Measurements from ENCODE around the gene GSTA5. TPM values are rescaled to one million over a fixed set of nuclear protein-coding genes. Genes with fewer than 3 reads are reported as not detected.
A peak's percentile ranks its signal among the peaks of the same experiment; 100 is the strongest.
"Not testable (repeated sequence)": the region's sequence is repeated elsewhere in the genome, so short reads cannot be mapped to it uniquely, and the experiment has no call there.

Gene GSTA5
- total RNA-seq, 4 donors from 2014 or later: not detected

DNA sequence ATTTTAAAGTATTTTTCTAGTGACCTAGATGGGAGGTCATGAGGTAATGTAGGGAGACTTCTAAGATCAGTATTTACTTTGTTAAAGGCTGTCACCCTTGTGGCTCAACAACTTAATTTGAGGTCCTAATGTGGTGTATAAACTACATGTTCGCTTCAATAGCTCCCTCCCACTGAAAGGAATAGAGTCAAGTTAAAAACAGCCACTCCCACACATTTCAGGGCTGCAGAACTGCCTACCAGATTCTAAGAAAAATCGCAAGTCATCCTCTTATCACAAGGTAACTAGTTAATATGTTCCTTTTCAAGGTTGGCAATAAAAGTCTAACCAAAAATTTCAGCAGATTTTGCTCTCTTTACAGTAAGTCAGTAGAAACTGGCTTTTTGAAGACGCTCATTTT, 52.1 kb downstream of the GSTA5 start:
- DNase-seq: no peak
- 42 to 55% methylated on average over 2 to 3 of the region's 3 CpGs for WGBS, 2 donors (ENCODE audit: low coverage in 1 of 2)
- TF ChIP-seq POLR2A (IDR thresholded peaks at IDR 0.05) (no peak), POLR2AphosphoS5 (IDR thresholded peaks at IDR 0.05) (no peak), EP300 (IDR thresholded peaks at IDR 0.05; ENCODE audit: low read depth) (no peak)
- TF ChIP-seq, protein P1, sequence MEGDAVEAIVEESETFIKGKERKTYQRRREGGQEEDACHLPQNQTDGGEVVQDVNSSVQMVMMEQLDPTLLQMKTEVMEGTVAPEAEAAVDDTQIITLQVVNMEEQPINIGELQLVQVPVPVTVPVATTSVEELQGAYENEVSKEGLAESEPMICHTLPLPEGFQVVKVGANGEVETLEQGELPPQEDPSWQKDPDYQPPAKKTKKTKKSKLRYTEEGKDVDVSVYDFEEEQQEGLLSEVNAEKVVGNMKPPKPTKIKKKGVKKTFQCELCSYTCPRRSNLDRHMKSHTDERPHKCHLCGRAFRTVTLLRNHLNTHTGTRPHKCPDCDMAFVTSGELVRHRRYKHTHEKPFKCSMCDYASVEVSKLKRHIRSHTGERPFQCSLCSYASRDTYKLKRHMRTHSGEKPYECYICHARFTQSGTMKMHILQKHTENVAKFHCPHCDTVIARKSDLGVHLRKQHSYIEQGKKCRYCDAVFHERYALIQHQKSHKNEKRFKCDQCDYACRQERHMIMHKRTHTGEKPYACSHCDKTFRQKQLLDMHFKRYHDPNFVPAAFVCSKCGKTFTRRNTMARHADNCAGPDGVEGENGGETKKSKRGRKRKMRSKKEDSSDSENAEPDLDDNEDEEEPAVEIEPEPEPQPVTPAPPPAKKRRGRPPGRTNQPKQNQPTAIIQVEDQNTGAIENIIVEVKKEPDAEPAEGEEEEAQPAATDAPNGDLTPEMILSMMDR (IDR thresholded peaks at IDR 0.05): no peak
- no peaks in the 10 kb centered on the region for H3K36me3 ChIP-seq
- H3K9me3 ChIP-seq: no peaks in the 10 kb centered on the region
- in situ Hi-C loops (cut with MboI; ENCODE audit: low pct_ligation_motif_present in 1 of 4, low pct_unique_long_range_greater_than_20kb in 1 of 4, low sequenced_read_pairs in 3 of 4): loop anchor here in 2 of 4 donors (5.0 kb wide), 1 partner anchor 39 kb away; no protein-coding TSS in a partner anchor
- no peak overlapping the region for H3K4me3 ChIP-seq
- intact Hi-C loops (cut with DNase I; ENCODE audit: low total_unique reads): no loop called here
- H3K4me1 ChIP-seq: no peaks in the 10 kb centered on the region
- no peaks in the 10 kb centered on the region for H3K27me3 ChIP-seq
- peak overlapping the region in 1 of 4 donors; percentile 20 for H3K27ac ChIP-seq

DNA sequence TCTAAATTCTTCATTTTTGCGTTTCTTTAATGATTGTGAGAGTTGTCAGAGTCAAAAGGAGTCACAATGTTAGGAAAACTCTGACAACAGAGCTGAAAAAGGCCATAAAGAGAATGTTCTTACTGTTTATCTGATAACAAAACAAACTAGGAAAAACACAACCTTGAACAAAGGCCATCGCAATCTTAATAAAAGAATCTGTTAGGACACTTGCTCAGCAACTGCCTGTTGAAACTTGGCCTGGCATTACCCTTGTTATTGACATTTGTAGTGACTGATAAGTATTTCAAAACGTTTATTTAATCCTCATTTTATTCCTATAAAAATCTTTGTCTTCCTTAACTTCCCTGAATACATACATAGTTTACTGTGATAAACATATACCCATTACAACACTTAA, 52.7 kb downstream of the GSTA5 start:
- intact Hi-C loops (cut with DNase I; ENCODE audit: low total_unique reads): loop anchor here (2.0 kb wide), 1 partner anchor 39 kb away; no protein-coding TSS in a partner anchor
- Histone ChIP-seq H3K4me1 (peaks cover 0 to 1% (median 0%) of the 10 kb centered on the region in 4 donors), H3K36me3 (no peaks in the 10 kb centered on the region), H3K27ac (peak overlapping the region in 1 of 4 donors; percentile 20), H3K4me3 (no peak overlapping the region), H3K27me3 (no peaks in the 10 kb centered on the region), H3K9me3 (no peaks in the 10 kb centered on the region)
- in situ Hi-C loops (cut with MboI; ENCODE audit: low pct_ligation_motif_present in 1 of 4, low pct_unique_long_range_greater_than_20kb in 1 of 4, low sequenced_read_pairs in 3 of 4): loop anchor here in 2 of 4 donors (5.0 kb wide), 1 partner anchor 39 kb away; no protein-coding TSS in a partner anchor
- 38 to 40% methylated on average over 3 of the region's 3 CpGs for WGBS, 2 donors (ENCODE audit: low coverage in 1 of 2)
- no peak for DNase-seq
- no peak for TF ChIP-seq POLR2AphosphoS5 (IDR thresholded peaks at IDR 0.05)
- no peak for TF ChIP-seq EP300 (IDR thresholded peaks at IDR 0.05; ENCODE audit: low read depth)
- TF ChIP-seq, protein P1 (IDR thresholded peaks at IDR 0.05): no peak
- TF ChIP-seq POLR2A (IDR thresholded peaks at IDR 0.05): no peak

GRCh38 chr6:52786249-52786956, 54.2 kb downstream of the GSTA5 start:
- no peak overlapping the region for H3K4me3 ChIP-seq
- in situ Hi-C loops (cut with MboI; ENCODE audit: low pct_ligation_motif_present in 1 of 4, low pct_unique_long_range_greater_than_20kb in 1 of 4, low sequenced_read_pairs in 3 of 4): loop anchor here in 2 of 4 donors (5.0 kb wide), 1 partner anchor 41 kb away; no protein-coding TSS in a partner anchor
- TF ChIP-seq, protein P1 (IDR thresholded peaks at IDR 0.05): no peak
- no peak for TF ChIP-seq POLR2A (IDR thresholded peaks at IDR 0.05)
- TF ChIP-seq POLR2AphosphoS5 (IDR thresholded peaks at IDR 0.05): no peak
- no peak for TF ChIP-seq EP300 (IDR thresholded peaks at IDR 0.05; ENCODE audit: low read depth)
- intact Hi-C loops (cut with DNase I; ENCODE audit: low total_unique reads): loop anchor here (2.0 kb wide), 1 partner anchor 40 kb away; no protein-coding TSS in a partner anchor
- peaks cover 0 to 4% (median 0%) of the 10 kb centered on the region in 4 donors for H3K4me1 ChIP-seq
- no peaks in the 10 kb centered on the region for H3K9me3 ChIP-seq
- H3K27me3 ChIP-seq: no peaks in the 10 kb centered on the region
- no peak for DNase-seq
- no peak overlapping the region for H3K27ac ChIP-seq
- H3K36me3 ChIP-seq: no peaks in the 10 kb centered on the region
- 92% methylated on average over 20 of the region's 24 CpGs; no CpG with 5 or more reads in 1 of the 2 donors for WGBS, 2 donors (ENCODE audit: low coverage in 1 of 2)

GRCh38 chr6:52782696-52783274, 57.8 kb downstream of the GSTA5 start:
- H3K36me3 ChIP-seq; H3K27me3 ChIP-seq; H3K4me3 ChIP-seq; H3K9me3 ChIP-seq; intact Hi-C loops (cut with DNase I; ENCODE audit: low total_unique reads); in situ Hi-C loops (cut with MboI; ENCODE audit: low pct_ligation_motif_present in 1 of 4, low pct_unique_long_range_greater_than_20kb in 1 of 4, low sequenced_read_pairs in 3 of 4); H3K4me1 ChIP-seq: not testable (repeated sequence)
- 33 to 42% methylated on average over 1 to 3 of the region's 3 CpGs for WGBS, 2 donors (ENCODE audit: low coverage in 1 of 2)
- DNase-seq: peak; percentile 41
- peak overlapping the region in 1 of 4 donors; percentile 44 for H3K27ac ChIP-seq

DNA sequence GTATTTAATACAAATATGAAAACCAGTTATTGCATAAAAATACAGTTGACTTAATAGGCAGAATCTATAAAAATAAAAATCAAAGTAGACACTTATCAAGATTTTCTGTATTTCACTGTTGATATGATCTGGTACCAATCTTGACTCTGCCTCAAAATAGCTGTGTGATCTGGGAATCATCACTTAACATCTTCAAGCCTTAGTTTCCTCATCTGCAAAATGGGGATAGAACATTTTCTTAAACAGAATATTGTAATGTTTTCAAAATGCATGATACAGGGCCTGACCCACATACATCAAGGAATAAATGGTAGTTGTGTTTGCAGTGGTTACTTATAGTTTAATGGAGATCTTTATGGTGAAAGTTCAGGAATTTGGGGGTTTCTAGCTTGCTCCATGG, 58.4 kb downstream of the GSTA5 start:
- in situ Hi-C loops (cut with MboI; ENCODE audit: low pct_ligation_motif_present in 1 of 4, low pct_unique_long_range_greater_than_20kb in 1 of 4, low sequenced_read_pairs in 3 of 4); H3K9me3 ChIP-seq; H3K4me1 ChIP-seq; H3K27me3 ChIP-seq; H3K4me3 ChIP-seq; DNase-seq; H3K36me3 ChIP-seq; intact Hi-C loops (cut with DNase I; ENCODE audit: low total_unique reads): not testable (repeated sequence)
- peak overlapping the region in 1 of 4 donors; percentile 44 for H3K27ac ChIP-seq

All from transverse colon (tissue), 4 donors.